ENCODE data around the gene CPPED1.

DNA sequence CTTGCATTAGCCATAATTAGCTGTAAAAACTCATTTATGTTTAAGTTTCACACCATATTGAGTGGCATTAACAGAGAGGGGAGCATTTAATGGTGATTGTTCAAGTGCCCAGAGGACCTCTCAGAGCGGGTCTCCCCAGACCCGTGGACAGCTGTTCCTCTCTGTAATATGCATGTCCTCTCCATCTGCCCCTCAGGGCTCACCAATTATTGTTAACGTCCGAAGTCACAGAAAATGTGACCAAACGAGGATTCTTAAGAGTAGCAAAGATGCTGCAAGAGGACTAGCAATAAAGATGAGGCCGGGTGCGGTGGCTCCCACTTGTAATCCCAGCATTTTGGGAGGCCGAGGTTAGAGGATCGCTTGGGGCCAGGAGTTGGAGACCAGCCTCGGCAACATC is 130.2 kb downstream of the CPPED1 start:
- TF ChIP-seq POLR2AphosphoS5 (IDR thresholded peaks at IDR 0.05): no peak
- TF ChIP-seq, protein P1, sequence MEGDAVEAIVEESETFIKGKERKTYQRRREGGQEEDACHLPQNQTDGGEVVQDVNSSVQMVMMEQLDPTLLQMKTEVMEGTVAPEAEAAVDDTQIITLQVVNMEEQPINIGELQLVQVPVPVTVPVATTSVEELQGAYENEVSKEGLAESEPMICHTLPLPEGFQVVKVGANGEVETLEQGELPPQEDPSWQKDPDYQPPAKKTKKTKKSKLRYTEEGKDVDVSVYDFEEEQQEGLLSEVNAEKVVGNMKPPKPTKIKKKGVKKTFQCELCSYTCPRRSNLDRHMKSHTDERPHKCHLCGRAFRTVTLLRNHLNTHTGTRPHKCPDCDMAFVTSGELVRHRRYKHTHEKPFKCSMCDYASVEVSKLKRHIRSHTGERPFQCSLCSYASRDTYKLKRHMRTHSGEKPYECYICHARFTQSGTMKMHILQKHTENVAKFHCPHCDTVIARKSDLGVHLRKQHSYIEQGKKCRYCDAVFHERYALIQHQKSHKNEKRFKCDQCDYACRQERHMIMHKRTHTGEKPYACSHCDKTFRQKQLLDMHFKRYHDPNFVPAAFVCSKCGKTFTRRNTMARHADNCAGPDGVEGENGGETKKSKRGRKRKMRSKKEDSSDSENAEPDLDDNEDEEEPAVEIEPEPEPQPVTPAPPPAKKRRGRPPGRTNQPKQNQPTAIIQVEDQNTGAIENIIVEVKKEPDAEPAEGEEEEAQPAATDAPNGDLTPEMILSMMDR (IDR thresholded peaks at IDR 0.05): no peak

All from prostate gland (tissue), 2 donors.